Keratinocyte (primary cell): Measurements from ENCODE around the gene TMEM234. TPM values are rescaled to one million over a fixed set of nuclear protein-coding genes. Genes with fewer than 3 reads are reported as not detected.

Source experiments
- DNase-seq: peaks from one replicate; pipeline ENCODE4 v3.0.0-alpha.2; 2011; ENCODE audit warnings: low read depth, missing footprints, low spot score
- FAIRE-seq: peaks from 2 replicates; lab custom pipeline; 2011; peaks lifted over from hg19 to GRCh38; lab: Jason Lieb, UNC
- H2AFZ ChIP-seq: 2 replicates; pipeline ENCODE4 v1.6.0; 2012; ENCODE audit warnings: low read length, control low read depth, inconsistent platforms; ENCODE audit not compliant: control insufficient read depth
- H3K27ac ChIP-seq: 2 replicates; pipeline ENCODE4 v1.5.1; 2011; ENCODE audit warnings: low read length; ENCODE audit not compliant: control insufficient read depth, insufficient read depth
- H3K27me3 ChIP-seq: 3 replicates; pipeline ENCODE4 v1.6.0; 2011; ENCODE audit warnings: low read length; ENCODE audit not compliant: control insufficient read depth, insufficient read depth; ENCODE audit errors: extremely low read depth
- H3K36me3 ChIP-seq, 2 experiments: 2 replicates in 1 of 2; 3 replicates in 1 of 2; pipeline ENCODE4 v1.5.1; 2011; ENCODE audit warnings: low read length in 2 of 2, mild to moderate bottlenecking in 1 of 2; ENCODE audit not compliant: control insufficient read depth in 2 of 2, insufficient read depth in 2 of 2; ENCODE audit errors: extremely low read depth in 1 of 2
- H3K4me1 ChIP-seq: 3 replicates; pipeline ENCODE4 v1.5.1; 2011; ENCODE audit warnings: low read length; ENCODE audit not compliant: control insufficient read depth, insufficient read depth; ENCODE audit errors: extremely low read depth
- H3K4me2 ChIP-seq: 3 replicates; pipeline ENCODE4 v1.6.0; 2011; ENCODE audit warnings: low read depth, low read length; ENCODE audit not compliant: control insufficient read depth, insufficient read depth; ENCODE audit errors: extremely low read depth
- H3K4me3 ChIP-seq, 3 experiments: fragments of 200-600 bp in 1 of 3; sonication (generic) in 1 of 3; 2 replicates in 2 of 3; 3 replicates in 1 of 3; pipeline ENCODE4 v1.5.1; 2011 to 2016; ENCODE audit warnings: low read length in 3 of 3, mild to moderate bottlenecking in 3 of 3, control low read depth in 2 of 3, inconsistent platforms in 1 of 3, low read depth in 1 of 3, mixed read lengths in 1 of 3, mixed run types in 1 of 3, moderate library complexity in 1 of 3; ENCODE audit not compliant: control insufficient read depth in 2 of 3, insufficient read depth in 2 of 3; ENCODE audit errors: extremely low read depth in 1 of 3
- H3K79me2 ChIP-seq: 2 replicates; pipeline ENCODE4 v1.6.0; 2012; ENCODE audit warnings: low read length; ENCODE audit not compliant: control insufficient read depth, insufficient read depth
- H3K9ac ChIP-seq: 3 replicates; pipeline ENCODE4 v1.6.0; 2011; ENCODE audit warnings: low read length; ENCODE audit not compliant: control insufficient read depth, insufficient read depth; ENCODE audit errors: extremely low read depth
- H3K9me1 ChIP-seq: 3 replicates; pipeline ENCODE4 v1.6.0; 2011; ENCODE audit warnings: low read length; ENCODE audit not compliant: control insufficient read depth, insufficient read depth; ENCODE audit errors: extremely low read depth
- H3K9me3 ChIP-seq: 2 replicates; pipeline ENCODE4 v1.5.1; 2012; ENCODE audit warnings: low read depth, low read length; ENCODE audit not compliant: control insufficient read depth
- H4K20me1 ChIP-seq: 3 replicates; pipeline ENCODE4 v1.6.0; 2011; ENCODE audit warnings: low read length; ENCODE audit not compliant: control insufficient read depth, insufficient read depth; ENCODE audit errors: extremely low read depth
- CTCF ChIP-seq, 3 experiments: IDR thresholded peaks in 1 of 3; conservative IDR thresholded peaks in 1 of 3; optimal IDR thresholded peaks in 1 of 3; 2 replicates in 2 of 3; 3 replicates in 1 of 3; pipeline versions ENCODE3 to v1.5.1; 2011; ENCODE audit warnings: low read length in 3 of 3, mild to moderate bottlenecking in 3 of 3, moderate library complexity in 2 of 3, control low read depth in 1 of 3, inconsistent platforms in 1 of 3; ENCODE audit not compliant: insufficient read depth in 2 of 3; ENCODE audit errors: extremely low read depth in 1 of 3
- EZH2 ChIP-seq: IDR thresholded peaks from one replicate; pipeline ENCODE4 v1.6.1; 2012; ENCODE audit warnings: inconsistent platforms, mild to moderate bottlenecking, low read length, moderate library complexity
- dilution Hi-C: fragments of 300-500 bp; cut with MboI; formaldehyde crosslinking; loops from one replicate; pipeline ENCODE4 v1.7.0; 2020; ENCODE audit warnings: low sequenced_read_pairs; ENCODE audit not compliant: extremely low pct_ligation_motif_present
- polyA plus RNA-seq, 5 experiments: library from polyadenylated mRNA; depleted of rRNA in 3 of 5; stranded (reverse) in 3 of 5; stranded (forward) in 1 of 5; unstranded in 1 of 5; fragments of >200 nt; gene quantifications; 1 replicate in 1 of 5; 2 replicates in 3 of 5; 3 replicates in 1 of 5; pipeline versions ENCODE4 v1.2.1 to v1.2.3, GENCODE V29; 2011 to 2012; ENCODE audit warnings: missing spikeins in 2 of 5, low read depth in 1 of 5, low replicate concordance in 1 of 5
- small RNA-seq, 3 experiments: library from RNA; depleted of rRNA; stranded (forward); fragments of <200 nt; gene quantifications; one replicate each; pipeline ENCODE3, GENCODE V24; 2012; ENCODE audit warnings: low read depth in 3 of 3, low replicate concordance in 1 of 3; ENCODE audit not compliant: insufficient read length in 3 of 3

The TMEM234 gene
- polyA plus RNA-seq, 1 donor (not counting 4 experiments of a cell fraction or from before 2014, with no cell fraction given), result 14.4 TPM

GRCh38 chr1:32170991-32171390 is 51.2 kb downstream of the TMEM234 start:
- no peaks in the 10 kb centered on the region for H4K20me1 ChIP-seq
- FAIRE-seq, result no peak
- no peak for TF ChIP-seq EZH2
- TF ChIP-seq CTCF (optimal IDR thresholded peaks at IDR 0.05 in 1 of 3, IDR thresholded peaks at IDR 0.05 in 1 of 3, conservative IDR thresholded peaks at IDR 0.05 in 1 of 3; ENCODE audit: extremely low read depth in 1 of 3, insufficient read depth in 2 of 3, low read length in 3 of 3), result no peak
- peaks cover 11% of the 10 kb centered on the region for H3K4me1 ChIP-seq
- no peak overlapping the region for H3K9ac ChIP-seq
- H2AFZ ChIP-seq, result no peak overlapping the region
- no peak overlapping the region for H3K4me2 ChIP-seq
- dilution Hi-C loops, result no loop called here
- H3K79me2 ChIP-seq, result no peaks in the 10 kb centered on the region
- peaks cover 17 to 61% of the 10 kb centered on the region in 2 experiments for H3K36me3 ChIP-seq
- no peak overlapping the region for H3K4me3 ChIP-seq
- no peaks in the 10 kb centered on the region for H3K9me3 ChIP-seq
- no peaks in the 10 kb centered on the region for H3K27me3 ChIP-seq
- no peaks in the 10 kb centered on the region for H3K9me1 ChIP-seq
- no peak overlapping the region for H3K27ac ChIP-seq
- no peak for DNase-seq

Small RNAs within 50 kb of the gene (small RNA-seq; reads per million reads assigned to genes)
- 0 reads per million in 3 experiments for gene RF00017

Other genes starting within 250 kb of the TMEM234 start
- gene KHDRBS1, start 208.5 kb downstream of the TMEM234 start, polyA plus RNA-seq, result 23.1 to 74.9 TPM (median 54.7 TPM) in 3 replicates
- gene TMEM39B, start 149.4 kb downstream of the TMEM234 start, polyA plus RNA-seq, result 6.8 to 11.7 TPM (median 7.3 TPM) in 3 replicates
- 34.6 to 43.1 TPM (median 42.6 TPM) in 3 replicates for gene KPNA6, start 114.3 kb downstream of the TMEM234 start, polyA plus RNA-seq
- 17.1 to 35.8 TPM (median 20.0 TPM) in 3 replicates for gene TXLNA, start 42.7 kb downstream of the TMEM234 start, polyA plus RNA-seq
- 3.6 to 4.5 TPM (median 3.8 TPM) in 3 replicates for gene CCDC28B, start 21.8 kb downstream of the TMEM234 start, polyA plus RNA-seq
- gene IQCC, start 16.7 kb downstream of the TMEM234 start, polyA plus RNA-seq, result 1.2 to 2.3 TPM (median 1.5 TPM) in 3 replicates
- not detected in 3 replicates for gene DCDC2B, start 13.3 kb downstream of the TMEM234 start, polyA plus RNA-seq
- 319 to 655 TPM (median 388 TPM) in 3 replicates for gene EIF3I, start 54 bp upstream of the TMEM234 start, polyA plus RNA-seq
- gene FAM167B, start 24.9 kb upstream of the TMEM234 start, polyA plus RNA-seq, result 0.06 to 0.07 TPM in 2 of 3 replicates, not detected in the other
- gene LCK, start 28.9 kb upstream of the TMEM234 start, polyA plus RNA-seq, result 0.10 to 0.31 TPM (median 0.16 TPM) in 3 replicates
- 159 to 198 TPM (median 170 TPM) in 3 replicates for gene HDAC1, start 69.7 kb upstream of the TMEM234 start, polyA plus RNA-seq
- gene MARCKSL1, start 113.9 kb upstream of the TMEM234 start, polyA plus RNA-seq, result 8.5 to 23.8 TPM (median 11.6 TPM) in 3 replicates
- gene FAM229A, start 140.1 kb upstream of the TMEM234 start, polyA plus RNA-seq, result 0.50 to 2.4 TPM (median 1.1 TPM) in 3 replicates
- gene TSSK3, start 140.2 kb upstream of the TMEM234 start, polyA plus RNA-seq, result 0.05 to 0.16 TPM (median 0.14 TPM) in 3 replicates
- gene BSDC1, start 172.1 kb upstream of the TMEM234 start, polyA plus RNA-seq, result 37.1 to 51.8 TPM (median 38.1 TPM) in 3 replicates
- gene ZBTB8B, start 242.7 kb upstream of the TMEM234 start, polyA plus RNA-seq, result not detected in 3 replicates